IMR-90 (cell line): ENCODE results near the gene FMO4. TPM values are rescaled to one million over a fixed set of nuclear protein-coding genes. Genes with fewer than 3 reads are reported as not detected.

Experiments used
- ATAC-seq: fragments of 200-7000 bp; cut with Tn5 transposase; 2 replicates; pipeline ENCODE4 v1.9.1; 2020; ENCODE audit warnings: low read depth, mild to moderate bottlenecking, moderate library complexity
- BruUV-seq: library from RNA; stranded (reverse); fragments of 400-500 nt; replicated peaks from 2 replicates; lab custom pipeline; 2021; lab: Mats Ljungman, UMichigan
- CTCF ChIA-PET: fragments of 300-600 bp; formaldehyde crosslinking; extraction: SDS; loops from one replicate; lab custom pipeline; 2021; ENCODE audit warnings: antibody characterized with exemption; lab: Yijun Ruan, JAX
- POLR2A ChIA-PET: fragments of 300-600 bp; sonication (Branson Sonifier 250); formaldehyde crosslinking; loops from one replicate; lab custom pipeline; 2022; ENCODE audit warnings: antibody characterized with exemption; ENCODE audit not compliant: unreplicated experiment; lab: Charles Lee
- DNase-seq: peaks from one replicate; pipeline ENCODE4 v3.0.0; 2013
- H2AFZ ChIP-seq: replicated peaks from 2 replicates; pipeline ENCODE3; 2013; ENCODE audit warnings: low read length, mild to moderate bottlenecking; ENCODE audit not compliant: poor library complexity
- H2AK5ac ChIP-seq: 2 replicates; pipeline ENCODE4 v1.6.1; 2013; ENCODE audit warnings: low read depth, low read length, inconsistent platforms
- H2AK9ac ChIP-seq: replicated peaks from 2 replicates; pipeline ENCODE3; 2013; ENCODE audit warnings: mild to moderate bottlenecking, low read depth, low read length, moderate library complexity; ENCODE audit not compliant: poor library complexity
- H2BK120ac ChIP-seq: 2 replicates; pipeline ENCODE4 v1.6.1; 2013; ENCODE audit warnings: low read depth, low read length, inconsistent platforms
- H2BK15ac ChIP-seq: 3 replicates; pipeline ENCODE4 v1.6.1; 2013; ENCODE audit warnings: low read depth, low read length, inconsistent platforms
- H2BK20ac ChIP-seq: 2 replicates; pipeline ENCODE4 v1.6.1; 2013; ENCODE audit warnings: low read depth, mild to moderate bottlenecking, inconsistent platforms, low read length, moderate library complexity
- H2BK5ac ChIP-seq: 2 replicates; pipeline ENCODE4 v1.6.1; 2013; ENCODE audit warnings: mild to moderate bottlenecking, low read depth, low read length, inconsistent platforms; ENCODE audit not compliant: poor library complexity, severe bottlenecking
- H3K14ac ChIP-seq: replicated peaks from 2 replicates; pipeline ENCODE4 v1.6.1; 2013; ENCODE audit warnings: low read depth, low read length, inconsistent platforms
- H3K18ac ChIP-seq: 2 replicates; pipeline ENCODE4 v1.6.1; 2013; ENCODE audit warnings: low read depth, low read length, control low read depth
- H3K23ac ChIP-seq: 2 replicates; pipeline ENCODE4 v1.6.1; 2013; ENCODE audit warnings: low read depth, low read length, inconsistent platforms
- H3K27ac ChIP-seq: 2 replicates; pipeline ENCODE4 v1.5.1; 2013; ENCODE audit warnings: mild to moderate bottlenecking, control low read depth, low read length; ENCODE audit not compliant: insufficient read depth
- H3K27me3 ChIP-seq: 2 replicates; pipeline ENCODE4 v1.6.1; 2013; ENCODE audit warnings: low read length; ENCODE audit not compliant: control insufficient read depth, insufficient read depth
- H3K36me3 ChIP-seq: 2 replicates; pipeline ENCODE4 v1.6.1; 2013; ENCODE audit warnings: low read length, mixed read lengths; ENCODE audit not compliant: control insufficient read depth, insufficient read depth
- H3K4ac ChIP-seq: 2 replicates; pipeline ENCODE4 v1.6.1; 2013; ENCODE audit warnings: low read depth, low read length, inconsistent platforms
- H3K4me1 ChIP-seq: 2 replicates; pipeline ENCODE4 v1.6.1; 2013; ENCODE audit warnings: low read length, mixed read lengths; ENCODE audit not compliant: control insufficient read depth, insufficient read depth
- H3K4me2 ChIP-seq: 2 replicates; pipeline ENCODE4 v1.6.1; 2013; ENCODE audit warnings: low read depth, mild to moderate bottlenecking, control low read depth, low read length, moderate library complexity
- H3K4me3 ChIP-seq: 2 replicates; pipeline ENCODE4 v1.5.1; 2013; ENCODE audit warnings: low read depth, mild to moderate bottlenecking, control low read depth, low read length, moderate library complexity; ENCODE audit not compliant: insufficient read depth
- H3K56ac ChIP-seq: 2 replicates; pipeline ENCODE4 v1.6.1; 2013; ENCODE audit warnings: low read length, inconsistent platforms; ENCODE audit not compliant: insufficient read depth; ENCODE audit errors: extremely low read depth
- H3K79me1 ChIP-seq, 2 experiments: 2 replicates each; pipeline ENCODE4 v1.6.1; 2013; ENCODE audit warnings: low read length in 2 of 2, inconsistent platforms in 1 of 2, low read depth in 1 of 2
- H3K9ac ChIP-seq: 2 replicates; pipeline ENCODE4 v1.6.1; 2013; ENCODE audit warnings: low read depth, low read length, control low read depth
- H3K9me1 ChIP-seq: 2 replicates; pipeline ENCODE4 v1.6.1; 2013; ENCODE audit warnings: low read length, inconsistent platforms; ENCODE audit not compliant: insufficient read depth
- H3K9me3 ChIP-seq: 2 replicates; pipeline ENCODE4 v1.6.1; 2013; ENCODE audit warnings: low read length; ENCODE audit not compliant: control insufficient read depth, insufficient read depth
- H4K20me1 ChIP-seq: 2 replicates; pipeline ENCODE4 v1.6.1; 2013; ENCODE audit warnings: low read length, inconsistent platforms; ENCODE audit not compliant: insufficient read depth
- H4K5ac ChIP-seq: 2 replicates; pipeline ENCODE4 v1.6.1; 2013; ENCODE audit warnings: mild to moderate bottlenecking, low read depth, low read length, control low read depth
- H4K8ac ChIP-seq, 2 experiments: 2 replicates each; pipeline ENCODE4 v1.6.1; 2013; ENCODE audit warnings: low read depth in 2 of 2, low read length in 2 of 2, control low read depth in 1 of 2, inconsistent platforms in 1 of 2
- H4K91ac ChIP-seq: 2 replicates; pipeline ENCODE4 v1.6.1; 2013; ENCODE audit warnings: low read depth, low read length, inconsistent platforms; ENCODE audit not compliant: insufficient read depth
- BHLHE40 ChIP-seq: fragments of 150-350 bp; IDR thresholded peaks from 2 replicates; pipeline ENCODE4 v1.6.1; 2016; ENCODE audit warnings: mild to moderate bottlenecking, low read depth, low read length
- CEBPB ChIP-seq: IDR thresholded peaks from 2 replicates; pipeline ENCODE4 v1.6.1; 2012; ENCODE audit warnings: low read depth, low read length, improper control_type of control experiment
- CHD1 ChIP-seq: IDR thresholded peaks from 2 replicates; pipeline ENCODE4 v1.6.1; 2012; ENCODE audit warnings: low read depth, low read length, improper control_type of control experiment
- FOS ChIP-seq: fragments of 150-350 bp; IDR thresholded peaks from 2 replicates; pipeline ENCODE4 v1.6.1; 2016; ENCODE audit warnings: low read depth, low read length
- MAFK ChIP-seq: IDR thresholded peaks from 2 replicates; pipeline ENCODE4 v1.6.1; 2012; ENCODE audit warnings: low read depth, low read length, improper control_type of control experiment
- MAZ ChIP-seq: IDR thresholded peaks from 2 replicates; pipeline ENCODE4 v1.6.1; 2012; ENCODE audit warnings: low read depth, mild to moderate bottlenecking, low read length, improper control_type of control experiment, moderate library complexity, borderline replicate concordance
- MXI1 ChIP-seq: IDR thresholded peaks from 2 replicates; pipeline ENCODE4 v1.6.1; 2012; ENCODE audit warnings: low read depth, mild to moderate bottlenecking, low read length, moderate library complexity, borderline replicate concordance
- NFE2L2 ChIP-seq: fragments of 150-350 bp; IDR thresholded peaks from 2 replicates; pipeline ENCODE4 v1.6.1; 2016; ENCODE audit warnings: low read depth, mild to moderate bottlenecking, low read length
- POLR2A ChIP-seq: IDR thresholded peaks from 2 replicates; pipeline ENCODE4 v1.6.1; 2012; ENCODE audit warnings: mild to moderate bottlenecking, low read depth, low read length
- RAD21 ChIP-seq: IDR thresholded peaks from 2 replicates; pipeline ENCODE4 v1.6.1; 2012; ENCODE audit warnings: low read length, improper control_type of control experiment
- RCOR1 ChIP-seq: IDR thresholded peaks from 2 replicates; pipeline ENCODE4 v1.6.1; 2012; ENCODE audit warnings: mild to moderate bottlenecking, low read length, improper control_type of control experiment; ENCODE audit not compliant: insufficient replicate concordance
- RFX5 ChIP-seq: IDR thresholded peaks from 2 replicates; pipeline ENCODE4 v1.8.0; 2012; ENCODE audit warnings: low read depth, mild to moderate bottlenecking, low read length, moderate library complexity
- SMC3 ChIP-seq: fragments of 150-350 bp; IDR thresholded peaks from 2 replicates; pipeline ENCODE4 v1.6.1; 2016; ENCODE audit warnings: low read depth, mild to moderate bottlenecking, antibody characterized with exemption, low read length, moderate library complexity
- WGBS, 2 experiments: methylation state at CpG; one replicate each; pipeline versions ENCODE4 v1.1.5 to v1.1.7; 2013; ENCODE audit warnings: missing lambda C conversion rate in 2 of 2; ENCODE audit not compliant: insufficient read length in 1 of 2; ENCODE audit errors: extremely low coverage in 2 of 2; 5-methylcytosine and 5-hydroxymethylcytosine counted together
- dilution Hi-C: fragments of 300-500 bp; cut with HindIII; formaldehyde crosslinking; loops from one replicate; pipeline ENCODE4 v1.14.3; 2018; ENCODE audit warnings: low sequenced_read_pairs; ENCODE audit not compliant: unreplicated experiment
- in situ Hi-C: fragments of 300-500 bp; cut with MboI; formaldehyde crosslinking; loops from 3 replicates; pipeline ENCODE4 v1.14.3; 2019; ENCODE audit warnings: low sequenced_read_pairs, inconsistent platforms, mixed read lengths
- intact Hi-C: fragments of 100-400 bp; cut with micrococcal nuclease; formaldehyde crosslinking; loops from 2 replicates; pipeline ENCODE4 v1.10.0; 2022
- polyA plus RNA-seq, 3 experiments: library from polyadenylated mRNA; depleted of rRNA; stranded (reverse); fragments of >200 nt; gene quantifications; 2 replicates each; pipeline ENCODE4 v1.2.3, GENCODE V29; 2012; ENCODE audit warnings: low replicate concordance in 1 of 3
- total RNA-seq: library from RNA; depleted of rRNA; stranded (reverse); fragments of >200 nt; gene quantifications from 2 replicates; pipeline ENCODE4 v1.2.3, GENCODE V29; 2012
- TF ChIP-seq, protein P1 (sequence below): conservative IDR thresholded peaks from 2 replicates; pipeline ENCODE4 v1.5.1; 2012; ENCODE audit warnings: mild to moderate bottlenecking, low read depth, low read length, improper control_type of control experiment
- TF ChIP-seq, protein P2 (sequence below): fragments of 150-350 bp; IDR thresholded peaks from 2 replicates; pipeline ENCODE4 v1.6.1; 2017; ENCODE audit warnings: mild to moderate bottlenecking, antibody characterized with exemption, low read length, low read depth
- TF ChIP-seq, protein P3 (sequence below): fragments of 150-350 bp; IDR thresholded peaks from 2 replicates; pipeline ENCODE4 v1.6.1; 2016; ENCODE audit warnings: low read depth, mild to moderate bottlenecking, low read length, moderate library complexity, borderline replicate concordance

FMO4 gene
- total and polyA plus RNA-seq, 2 of the 4 experiments (the other 2 are of a cell fraction) = 0.36 to 0.55 TPM

DNA sequence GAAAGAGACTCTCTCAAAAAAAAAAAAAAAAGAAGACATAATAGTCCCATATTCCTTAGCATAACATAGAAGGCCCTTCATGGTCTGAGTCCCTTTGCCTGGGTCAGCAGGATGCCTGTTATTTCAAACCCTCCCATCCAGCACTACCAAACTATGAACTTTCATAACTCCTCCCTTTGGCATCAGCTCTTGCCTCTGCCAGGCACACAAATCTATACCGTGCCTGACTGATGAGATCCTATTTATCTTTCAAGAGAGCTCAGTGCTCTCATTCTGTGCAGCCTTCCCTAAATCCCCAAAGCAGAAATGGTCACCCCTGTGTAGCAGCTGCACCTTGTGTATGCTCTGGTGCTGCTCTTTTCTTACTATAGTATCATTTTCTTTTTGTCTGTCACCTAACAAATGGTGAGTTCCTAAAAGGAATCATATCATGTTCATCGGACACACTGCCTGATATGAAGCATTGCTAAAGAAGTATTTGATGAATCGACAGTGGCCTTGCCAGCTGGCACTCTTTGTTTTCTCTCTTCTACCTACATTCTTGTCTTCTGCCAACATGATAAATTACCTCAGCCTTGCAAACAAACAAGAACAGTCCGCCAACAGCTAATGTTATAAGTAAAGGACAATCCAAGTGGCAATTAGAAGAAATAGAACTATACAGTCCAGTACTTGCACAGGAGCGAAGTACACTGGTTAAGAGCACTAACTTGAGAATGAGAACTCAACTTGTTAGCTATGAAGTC lies 29.9 kb downstream of the FMO4 start:
- ATAC-seq = no peak

More for the DNA sequence above, 29.9 kb downstream of the FMO4 start:
- no peak for TF ChIP-seq MAZ
- TF ChIP-seq SMC3 = no peak
- TF ChIP-seq NFE2L2 = no peak
- no peak for TF ChIP-seq CEBPB
- no peak for TF ChIP-seq MXI1
- TF ChIP-seq, protein P1, sequence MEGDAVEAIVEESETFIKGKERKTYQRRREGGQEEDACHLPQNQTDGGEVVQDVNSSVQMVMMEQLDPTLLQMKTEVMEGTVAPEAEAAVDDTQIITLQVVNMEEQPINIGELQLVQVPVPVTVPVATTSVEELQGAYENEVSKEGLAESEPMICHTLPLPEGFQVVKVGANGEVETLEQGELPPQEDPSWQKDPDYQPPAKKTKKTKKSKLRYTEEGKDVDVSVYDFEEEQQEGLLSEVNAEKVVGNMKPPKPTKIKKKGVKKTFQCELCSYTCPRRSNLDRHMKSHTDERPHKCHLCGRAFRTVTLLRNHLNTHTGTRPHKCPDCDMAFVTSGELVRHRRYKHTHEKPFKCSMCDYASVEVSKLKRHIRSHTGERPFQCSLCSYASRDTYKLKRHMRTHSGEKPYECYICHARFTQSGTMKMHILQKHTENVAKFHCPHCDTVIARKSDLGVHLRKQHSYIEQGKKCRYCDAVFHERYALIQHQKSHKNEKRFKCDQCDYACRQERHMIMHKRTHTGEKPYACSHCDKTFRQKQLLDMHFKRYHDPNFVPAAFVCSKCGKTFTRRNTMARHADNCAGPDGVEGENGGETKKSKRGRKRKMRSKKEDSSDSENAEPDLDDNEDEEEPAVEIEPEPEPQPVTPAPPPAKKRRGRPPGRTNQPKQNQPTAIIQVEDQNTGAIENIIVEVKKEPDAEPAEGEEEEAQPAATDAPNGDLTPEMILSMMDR = no peak
- TF ChIP-seq CHD1 = no peak
- no peak for TF ChIP-seq RFX5
- no peak for TF ChIP-seq POLR2A
- TF ChIP-seq, protein P2, sequence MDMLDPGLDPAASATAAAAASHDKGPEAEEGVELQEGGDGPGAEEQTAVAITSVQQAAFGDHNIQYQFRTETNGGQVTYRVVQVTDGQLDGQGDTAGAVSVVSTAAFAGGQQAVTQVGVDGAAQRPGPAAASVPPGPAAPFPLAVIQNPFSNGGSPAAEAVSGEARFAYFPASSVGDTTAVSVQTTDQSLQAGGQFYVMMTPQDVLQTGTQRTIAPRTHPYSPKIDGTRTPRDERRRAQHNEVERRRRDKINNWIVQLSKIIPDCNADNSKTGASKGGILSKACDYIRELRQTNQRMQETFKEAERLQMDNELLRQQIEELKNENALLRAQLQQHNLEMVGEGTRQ = no peak
- no peak for TF ChIP-seq MAFK
- TF ChIP-seq, protein P3, sequence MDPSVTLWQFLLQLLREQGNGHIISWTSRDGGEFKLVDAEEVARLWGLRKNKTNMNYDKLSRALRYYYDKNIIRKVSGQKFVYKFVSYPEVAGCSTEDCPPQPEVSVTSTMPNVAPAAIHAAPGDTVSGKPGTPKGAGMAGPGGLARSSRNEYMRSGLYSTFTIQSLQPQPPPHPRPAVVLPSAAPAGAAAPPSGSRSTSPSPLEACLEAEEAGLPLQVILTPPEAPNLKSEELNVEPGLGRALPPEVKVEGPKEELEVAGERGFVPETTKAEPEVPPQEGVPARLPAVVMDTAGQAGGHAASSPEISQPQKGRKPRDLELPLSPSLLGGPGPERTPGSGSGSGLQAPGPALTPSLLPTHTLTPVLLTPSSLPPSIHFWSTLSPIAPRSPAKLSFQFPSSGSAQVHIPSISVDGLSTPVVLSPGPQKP = no peak
- no peak for TF ChIP-seq BHLHE40
- no peak for TF ChIP-seq FOS
- TF ChIP-seq RAD21 = no peak
- TF ChIP-seq RCOR1 = no peak
- no peak overlapping the region for H2BK15ac ChIP-seq
- H2AK5ac ChIP-seq = no peak overlapping the region
- BruUV-seq = no TSS peak
- dilution Hi-C loops (no loop called here), intact Hi-C loops (no loop called here), in situ Hi-C loops (no loop called here)
- no peak overlapping the region for H3K9ac ChIP-seq
- no peaks in the 10 kb centered on the region for H4K20me1 ChIP-seq
- no peak overlapping the region for H3K4me2 ChIP-seq
- no peak overlapping the region for H4K8ac ChIP-seq
- H4K5ac ChIP-seq = no peak overlapping the region
- no peak overlapping the region for H2AK9ac ChIP-seq
- POLR2A ChIA-PET = no interaction called here
- H2BK5ac ChIP-seq = no peak overlapping the region
- no peak overlapping the region for H3K14ac ChIP-seq
- no peak overlapping the region for H3K4me3 ChIP-seq
- no peaks in the 10 kb centered on the region for H3K79me1 ChIP-seq
- no peak for DNase-seq
- H2AFZ ChIP-seq = no peak overlapping the region
- no CpG with 5 or more reads among the region's 5 CpGs for WGBS, 2 experiments
- H3K56ac ChIP-seq = no peak overlapping the region
- H3K23ac ChIP-seq = no peak overlapping the region
- no peak overlapping the region for H3K27ac ChIP-seq
- no peak overlapping the region for H2BK20ac ChIP-seq
- no peak overlapping the region for H3K18ac ChIP-seq
- no peaks in the 10 kb centered on the region for H3K9me3 ChIP-seq
- no peaks in the 10 kb centered on the region for H3K36me3 ChIP-seq
- H3K4me1 ChIP-seq = no peaks in the 10 kb centered on the region
- no peak overlapping the region for H2BK120ac ChIP-seq
- no peaks in the 10 kb centered on the region for H3K9me1 ChIP-seq
- no peaks in the 10 kb centered on the region for H3K27me3 ChIP-seq
- CTCF ChIA-PET = no interaction called here
- H4K91ac ChIP-seq = no peak overlapping the region
- H3K4ac ChIP-seq = no peak overlapping the region
